SW480 (cell line): Measurements from ENCODE around the gene ZFYVE21.

Source experiments
- DNase-seq: peaks from one replicate; pipeline ENCODE4 v3.0.0-alpha.2; 2016; ENCODE audit warnings: low spot score

Gene ZFYVE21

DNA sequence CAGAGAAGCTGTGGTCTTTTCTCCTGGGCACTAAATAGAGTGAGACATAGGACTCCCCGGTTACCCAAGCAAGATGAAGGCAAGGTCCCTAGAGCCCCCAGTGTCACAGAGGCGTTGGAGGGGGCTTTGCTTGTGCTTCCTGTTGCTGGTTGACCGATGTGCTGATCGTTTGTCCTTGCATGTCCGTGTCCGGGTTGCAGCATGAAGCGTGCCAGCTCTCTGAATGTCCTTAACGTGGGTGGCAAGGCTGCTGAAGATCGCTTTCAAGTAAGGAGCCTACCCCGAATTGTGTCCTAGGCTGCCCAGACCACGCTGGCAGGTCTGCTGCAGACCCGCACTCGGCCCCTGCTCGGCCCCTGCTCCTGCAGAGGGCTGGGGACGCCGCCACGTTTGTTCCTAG lies 23.5 kb upstream of the ZFYVE21 start:
- DNase-seq = no peak

DNA sequence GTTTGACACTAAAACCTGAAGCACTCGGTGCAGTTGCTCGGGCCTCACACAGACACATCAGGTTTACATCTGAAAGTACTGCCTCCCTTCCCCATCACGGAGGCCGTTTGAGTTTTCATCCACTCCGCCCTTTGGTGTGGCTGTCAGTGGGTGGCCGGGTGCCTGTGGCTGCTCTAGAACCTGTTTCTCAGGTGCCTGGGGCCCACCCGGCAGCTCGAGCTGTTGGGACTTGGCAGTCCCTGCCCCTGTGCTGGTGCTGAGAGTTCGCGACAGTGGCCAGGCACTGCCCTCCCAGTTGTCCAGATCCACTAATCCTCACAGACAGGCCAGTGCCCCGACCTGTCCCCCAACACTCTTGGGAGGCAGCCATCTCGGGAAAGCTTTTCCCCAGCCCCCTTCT lies 22.7 kb upstream of the ZFYVE21 start:
- DNase-seq = no peak

DNA sequence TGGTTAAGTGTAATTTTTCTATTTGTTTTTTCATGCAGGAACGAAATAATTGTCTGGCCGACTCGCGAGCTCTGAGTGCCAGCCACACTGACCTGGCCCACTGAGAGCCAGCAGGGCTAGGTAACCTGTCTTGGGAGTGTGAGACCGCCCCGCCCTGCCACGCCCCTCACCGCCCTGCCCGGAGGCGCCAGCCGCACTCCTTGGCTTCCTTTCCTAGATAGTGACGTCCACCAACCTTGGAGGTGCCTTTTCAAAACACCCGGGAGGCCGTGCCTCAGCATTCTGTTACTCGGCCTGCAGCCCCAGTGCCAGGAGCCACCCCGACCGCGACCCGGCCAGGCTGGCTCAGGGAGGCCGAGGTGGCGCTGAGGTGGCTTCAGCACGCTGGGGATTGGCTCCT lies 22.1 kb upstream of the ZFYVE21 start:
- no peak for DNase-seq

GRCh38 chr14:103694572-103695026 lies 21.0 kb upstream of the ZFYVE21 start:
- DNase-seq = no peak

- no peak for DNase-seq
These were observed 20.1 kb upstream of the ZFYVE21 start for GRCh38 chr14:103695296-103696069.

DNA sequence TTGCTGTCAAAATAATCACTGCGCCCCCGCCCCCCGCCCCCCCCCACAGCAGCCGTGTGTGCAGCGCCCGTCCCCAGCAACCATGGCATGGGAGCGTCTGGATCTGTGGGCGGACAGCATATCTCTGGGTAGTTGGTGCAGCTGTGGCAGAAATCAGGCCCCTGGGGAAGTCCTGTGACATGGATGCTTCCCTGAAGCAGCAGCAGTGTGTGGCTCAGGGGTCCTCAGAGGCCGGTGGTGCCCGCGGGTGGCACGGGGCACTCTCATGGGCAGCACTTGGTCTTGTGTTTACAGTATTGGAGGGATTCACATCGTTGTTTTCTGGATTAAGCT lies 19.6 kb upstream of the ZFYVE21 start:
- DNase-seq = no peak

DNA sequence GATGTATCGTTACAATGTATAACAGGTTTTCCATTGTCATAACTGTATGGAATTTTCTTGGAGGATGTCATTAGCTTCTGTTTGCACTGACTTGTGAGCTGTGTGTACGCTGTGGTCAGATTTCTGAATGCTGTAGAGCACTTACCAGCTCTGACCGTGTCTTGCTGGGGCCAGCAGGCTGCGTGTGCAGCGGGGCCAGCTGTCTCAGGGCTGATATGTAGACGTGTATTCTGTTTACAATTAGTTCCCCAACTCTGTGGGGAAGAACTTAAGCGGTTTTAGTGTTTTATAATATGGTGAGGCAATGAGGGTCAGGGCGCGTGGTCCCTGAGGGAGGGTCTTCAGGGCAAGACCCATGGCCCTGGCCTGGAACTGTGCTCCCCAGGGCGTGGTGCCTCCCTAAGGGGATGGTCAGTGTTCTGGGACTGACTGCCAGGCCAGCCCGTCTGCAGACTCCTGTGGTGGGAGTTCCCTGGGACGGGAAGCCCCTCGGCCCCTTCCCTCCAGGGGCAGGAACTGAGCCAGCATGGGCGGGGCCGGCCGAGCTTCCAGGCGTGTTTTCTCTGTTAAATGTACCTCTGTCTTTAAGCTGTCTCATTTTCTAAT lies 19.0 kb upstream of the ZFYVE21 start:
- DNase-seq = no peak

DNA sequence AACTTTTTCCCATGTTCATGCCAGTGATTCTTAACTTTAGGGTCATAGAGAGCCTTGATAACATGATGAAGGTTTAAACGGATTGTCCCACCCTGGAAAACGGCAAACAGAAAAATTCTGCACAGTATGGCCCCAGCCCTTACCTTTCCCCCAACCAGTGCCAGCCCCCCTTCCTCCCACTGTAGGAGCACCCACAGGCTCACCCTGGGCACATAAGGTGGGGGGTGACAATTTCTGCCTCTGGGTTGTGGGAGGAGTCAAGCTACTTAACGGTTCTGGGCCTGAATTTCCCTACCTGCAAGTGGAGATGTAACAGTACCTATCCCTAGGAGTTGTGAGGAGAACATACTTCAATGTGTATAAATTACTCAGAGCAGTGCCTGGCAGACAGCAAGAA lies 18.4 kb upstream of the ZFYVE21 start:
- DNase-seq = no peak

DNA sequence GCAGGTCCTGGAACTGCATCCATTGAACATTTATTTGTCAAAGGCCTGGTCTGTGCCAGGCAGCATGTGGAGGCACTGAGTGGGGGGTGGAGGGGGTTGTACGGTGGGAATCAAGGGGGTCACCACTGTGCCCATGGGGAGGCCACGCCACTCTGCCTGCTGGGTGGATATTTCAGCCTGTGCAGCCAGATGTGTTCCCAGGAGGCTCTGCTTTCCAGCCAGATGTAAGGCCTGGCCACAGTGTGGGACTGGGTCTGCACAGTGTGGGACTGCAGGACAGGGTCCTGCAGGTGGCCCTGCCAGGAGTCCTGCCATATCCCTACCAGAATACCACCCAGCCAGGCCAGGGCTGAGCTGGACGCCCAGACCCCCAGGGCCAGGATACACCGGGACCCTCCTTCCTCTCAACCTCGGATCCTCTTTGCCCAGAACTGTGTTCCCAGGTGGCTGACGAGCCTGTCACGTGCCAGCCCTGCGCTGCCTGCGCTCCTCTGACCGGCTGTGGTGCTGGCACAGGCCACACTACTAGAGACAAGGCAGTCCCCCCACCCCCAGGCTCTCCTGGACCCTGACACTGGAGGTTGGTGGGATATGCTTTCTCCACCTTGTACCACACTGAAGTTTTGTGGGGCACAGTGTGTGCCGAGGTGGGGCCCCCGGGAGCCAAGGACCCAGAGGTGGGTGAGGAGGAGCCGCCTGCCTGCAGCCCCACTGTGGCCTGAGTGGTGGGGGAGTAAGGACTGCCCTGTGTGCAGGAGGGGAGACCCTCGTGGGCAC lies 17.8 kb upstream of the ZFYVE21 start:
- no peak for DNase-seq

- no peak for DNase-seq
These were observed 17.0 kb upstream of the ZFYVE21 start for GRCh38 chr14:103698380-103699260.

DNA sequence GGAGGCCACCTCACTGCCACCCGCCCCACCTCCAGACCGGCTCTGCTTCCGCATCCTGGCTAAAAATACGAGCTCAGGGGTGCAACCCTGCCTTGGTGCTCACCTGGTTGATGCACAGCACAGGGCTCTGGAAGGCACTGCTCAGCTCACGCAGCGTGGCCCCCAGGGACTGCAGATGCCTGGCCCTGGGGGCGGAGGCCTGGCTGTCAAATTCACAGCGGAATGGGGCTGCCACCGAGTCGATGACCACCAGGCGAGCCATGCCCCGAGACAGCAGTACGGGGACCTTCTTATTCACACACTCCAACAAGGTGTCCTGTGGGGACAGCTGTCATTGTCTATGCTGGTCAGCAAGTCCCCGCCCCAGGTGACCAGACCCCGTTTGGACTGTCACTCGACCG lies 16.3 kb upstream of the ZFYVE21 start:
- DNase-seq = no peak

GRCh38 chr14:103699901-103700752 lies 15.5 kb upstream of the ZFYVE21 start:
- no peak for DNase-seq

- DNase-seq = no peak
These were observed 14.7 kb upstream of the ZFYVE21 start for GRCh38 chr14:103700753-103701490.

GRCh38 chr14:103702095-103702494 lies 13.5 kb upstream of the ZFYVE21 start:
- DNase-seq = no peak

DNA sequence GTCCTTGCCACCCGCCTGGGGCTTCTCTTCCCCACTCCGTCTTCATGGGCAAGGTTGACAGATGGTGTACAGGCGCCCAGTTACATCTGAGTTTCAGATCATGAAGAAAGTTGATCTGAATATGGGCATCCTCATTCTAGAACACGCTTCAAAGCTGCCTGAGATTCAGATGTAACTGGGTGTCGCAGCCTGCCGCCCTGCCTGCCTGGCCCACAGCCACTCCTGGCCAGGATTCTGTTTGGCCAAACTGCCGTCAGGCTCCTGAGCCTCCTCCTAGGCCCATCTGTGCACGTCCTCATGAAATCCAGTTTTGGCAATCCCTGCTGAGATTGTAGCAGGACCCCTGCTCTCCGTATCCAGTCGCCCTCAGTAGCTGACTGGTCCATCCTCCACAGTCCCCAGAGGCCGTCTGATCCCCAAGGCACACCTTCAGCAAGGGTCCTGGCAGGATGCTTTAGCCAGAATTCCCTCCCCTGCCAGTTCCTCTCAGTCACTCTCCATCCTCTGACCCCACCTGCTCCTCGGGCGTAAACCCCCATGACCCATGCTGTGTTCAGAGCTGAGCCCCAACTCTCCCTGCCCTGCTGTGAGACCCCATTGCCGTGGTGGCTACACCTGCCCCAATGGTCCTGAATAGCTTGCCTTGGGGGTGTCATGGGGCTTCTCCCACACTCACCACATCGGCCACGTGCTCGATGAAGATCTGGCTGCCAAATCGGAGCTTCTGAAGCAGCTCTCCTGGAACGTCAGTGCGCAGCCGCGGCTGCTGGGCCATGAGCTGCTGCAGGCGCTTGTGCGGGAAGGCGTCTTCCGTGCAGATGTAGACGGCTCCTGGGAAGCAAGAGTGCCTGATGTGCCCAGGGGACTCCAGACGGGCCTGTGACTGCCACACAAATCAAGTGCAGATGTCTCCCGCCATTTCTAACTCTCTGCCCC lies 12.8 kb upstream of the ZFYVE21 start:
- DNase-seq = no peak

GRCh38 chr14:103703433-103704385 lies 11.9 kb upstream of the ZFYVE21 start:
- no peak for DNase-seq

DNA sequence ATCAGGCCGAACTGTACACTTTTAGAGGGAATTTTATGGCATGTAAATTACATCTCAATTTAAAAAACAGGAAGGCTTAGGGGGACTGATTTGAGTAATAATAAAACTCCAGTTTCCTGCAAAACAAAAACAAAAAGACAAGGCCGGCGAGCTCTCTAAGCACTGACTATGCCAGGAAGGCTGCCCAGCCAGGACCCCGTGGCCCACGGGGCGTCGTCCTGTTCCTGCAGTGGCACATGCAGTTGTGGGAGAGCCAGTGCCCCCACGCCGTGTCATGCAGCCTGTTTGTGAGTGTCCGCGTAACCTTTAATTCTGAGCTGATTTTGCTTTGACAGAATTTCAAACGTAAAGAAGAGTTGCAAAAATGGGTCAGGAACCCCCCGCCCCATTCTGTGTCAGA lies 10.9 kb upstream of the ZFYVE21 start:
- DNase-seq = no peak

DNA sequence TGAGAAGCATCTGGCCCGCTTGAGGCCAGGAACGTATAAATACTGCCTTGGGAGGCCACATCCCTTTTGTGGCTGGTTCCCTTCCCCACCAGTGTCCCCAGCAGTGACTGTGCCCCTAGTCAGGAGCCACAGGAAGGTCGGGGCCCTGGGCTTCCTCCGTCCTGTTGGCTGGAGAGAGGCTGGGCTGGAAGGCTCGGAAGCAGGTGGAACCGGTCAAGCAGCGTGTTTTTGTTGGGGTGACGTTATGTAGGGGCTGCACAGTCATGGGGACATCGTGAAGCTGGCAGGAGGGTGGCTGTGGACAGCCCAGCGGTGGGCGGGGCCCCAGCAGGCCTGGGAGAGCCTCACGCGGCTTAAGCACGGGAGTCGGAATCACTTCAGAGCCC lies 10.5 kb upstream of the ZFYVE21 start:
- no peak for DNase-seq
